AG04449 (cell line): ENCODE data around the gene LRRC8D.
"Not testable (repeated sequence)": the region's sequence is repeated elsewhere in the genome, so short reads cannot be mapped to it uniquely, and the experiment has no call there.

Experiments
- CTCF ChIA-PET: fragments of 350-600 bp; formaldehyde crosslinking; extraction: SDS; loops from one replicate; lab custom pipeline; 2021; ENCODE audit warnings: antibody characterized with exemption; lab: Yijun Ruan, JAX
- POLR2A ChIA-PET: fragments of 400-600, 350-600 bp; formaldehyde crosslinking; extraction: SDS; loops from one replicate; lab custom pipeline; 2020; ENCODE audit warnings: antibody characterized with exemption, inconsistent platforms; lab: Yijun Ruan, JAX
- DNase-seq: peaks from one replicate; pipeline ENCODE4 v3.0.0-alpha.2; 2010; ENCODE audit warnings: low read depth, low spot score
- H3K4me3 ChIP-seq: 2 replicates; pipeline ENCODE4 v1.5.1; 2011; ENCODE audit warnings: low read depth, mild to moderate bottlenecking, control low read depth, low read length
- CTCF ChIP-seq: IDR thresholded peaks from one replicate; pipeline ENCODE4 v1.5.1; 2011; ENCODE audit warnings: mild to moderate bottlenecking, moderate library complexity, low read length, control low read depth, inconsistent platforms; ENCODE audit not compliant: insufficient read depth; ENCODE audit errors: missing control alignments

The LRRC8D gene

GRCh38 chr1:89820422-89821321 is at the start of gene LRRC8D:
TSS of gene LRRC8D (plus strand) at chr1:89821032. CDS start at chr1:89933069, 112,037 bp downstream.
- ChIA-PET POLR2A (interaction anchor here (1.1 kb wide), 2 partner anchors 11 to 22 kb away, joined by 3 to 5 read pairs; no protein-coding TSS in a partner anchor), CTCF (interaction anchor here (1.2 to 3.2 kb wide), 6 partner anchors 10 to 167 kb away, joined by 3 to 20 read pairs (median 4); no protein-coding TSS in a partner anchor)
- no peak for TF ChIP-seq CTCF
- H3K4me3 ChIP-seq, result peak within 1 kb of the TSS; percentile 69
- DNase-seq, result no peak

- no peak for TF ChIP-seq CTCF
- CTCF ChIA-PET, result interaction anchor here (1.0 to 10.8 kb wide), 4 partner anchors 9 to 217 kb away, joined by 4 to 89 read pairs (median 18); no protein-coding TSS in a partner anchor
- POLR2A ChIA-PET, result no interaction called here
- no peak for DNase-seq
- H3K4me3 ChIP-seq, result no peak overlapping the region
Observed at GRCh38 chr1:89771991-89772560, 48.8 kb upstream of the LRRC8D start.

DNA sequence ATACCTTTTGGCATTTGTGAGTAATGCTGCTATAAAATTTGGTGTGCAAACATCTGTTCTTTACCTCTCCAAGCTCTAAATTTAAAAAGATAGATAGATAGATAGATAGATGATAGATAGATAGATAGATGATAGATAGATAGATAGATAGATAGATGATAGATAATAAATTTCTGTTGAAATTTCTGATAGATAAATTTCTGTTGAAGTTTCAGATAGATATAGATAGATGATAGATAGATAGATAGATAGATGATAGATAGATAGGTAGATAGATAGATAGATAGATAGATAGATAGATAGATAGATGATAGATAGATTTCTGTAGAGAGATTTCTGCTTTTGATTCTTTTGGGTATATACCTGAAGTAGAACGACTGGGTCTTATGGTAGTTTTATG is 44.7 kb upstream of the LRRC8D start:
- CTCF ChIA-PET, result interaction anchor here (1.1 kb wide), 1 partner anchor 13 kb away, joined by 9 read pairs; no protein-coding TSS in a partner anchor
- H3K4me3 ChIP-seq, DNase-seq, POLR2A ChIA-PET: not testable (repeated sequence)

DNA sequence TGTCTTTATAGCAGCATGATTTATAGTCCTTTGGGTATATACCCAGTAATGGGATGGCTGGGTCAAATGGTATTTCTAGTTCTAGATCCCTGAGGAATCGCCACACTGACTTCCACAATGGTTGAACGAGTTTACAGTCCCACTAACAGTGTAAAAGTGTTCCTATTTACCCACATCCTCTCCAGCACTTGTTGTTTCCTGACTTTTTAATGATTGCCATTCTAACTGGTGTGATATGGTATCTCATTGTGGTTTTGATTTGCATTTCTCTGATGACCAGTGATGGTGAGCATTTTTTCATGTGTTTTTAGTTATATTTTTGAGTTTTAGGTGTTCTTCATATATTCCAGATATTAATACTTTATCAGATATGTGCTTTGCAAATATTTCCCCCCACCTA is 43.6 kb upstream of the LRRC8D start:
- DNase-seq, POLR2A ChIA-PET, H3K4me3 ChIP-seq: not testable (repeated sequence)
- CTCF ChIA-PET, result interaction anchor here (0.9 to 1.5 kb wide), 3 partner anchors 10 to 213 kb away, joined by 3 to 6 read pairs (median 4); no protein-coding TSS in a partner anchor

DNA sequence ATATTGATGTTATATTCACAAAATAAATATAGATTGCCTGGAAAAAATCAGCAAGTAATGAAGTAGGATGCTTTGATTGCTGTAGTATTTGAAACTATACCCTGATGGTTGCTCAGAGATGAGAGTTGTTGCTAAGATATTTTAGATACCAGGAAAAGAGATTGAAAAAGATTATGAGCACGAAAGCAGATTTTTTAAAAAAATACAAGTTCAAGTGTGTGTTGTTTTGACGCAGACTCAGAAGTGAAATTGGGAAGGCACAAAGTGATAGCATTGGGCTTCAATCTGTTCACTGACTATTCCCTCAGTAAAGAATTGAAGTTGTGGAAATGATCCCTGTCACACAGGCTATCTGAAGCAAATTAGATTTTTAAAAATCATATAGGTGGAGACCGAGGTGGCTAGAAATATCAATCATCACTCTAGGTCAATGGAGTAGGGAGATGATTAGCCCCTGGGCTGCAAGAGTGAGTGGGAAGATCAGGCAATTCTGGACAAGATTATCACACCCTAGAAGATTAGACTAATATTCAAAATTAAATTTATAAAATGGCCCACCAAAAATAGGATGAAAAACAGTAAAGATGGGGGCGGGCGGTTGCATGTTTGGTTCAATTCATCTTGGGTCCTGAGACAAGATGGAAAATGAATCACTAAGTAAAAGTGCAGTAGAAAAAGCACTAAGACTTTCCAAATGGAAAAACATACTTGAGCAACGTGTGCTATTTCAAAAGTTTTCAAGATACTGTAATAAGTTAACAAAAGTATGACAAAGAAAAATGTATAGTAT is 41.5 kb upstream of the LRRC8D start:
- no peak for DNase-seq
- ChIA-PET POLR2A (no interaction called here), CTCF (interaction anchor here (1.2 to 7.5 kb wide), 5 partner anchors 12 to 209 kb away, joined by 4 to 168 read pairs (median 37); no protein-coding TSS in a partner anchor)
- no peak overlapping the region for H3K4me3 ChIP-seq
- no peak for TF ChIP-seq CTCF

DNA sequence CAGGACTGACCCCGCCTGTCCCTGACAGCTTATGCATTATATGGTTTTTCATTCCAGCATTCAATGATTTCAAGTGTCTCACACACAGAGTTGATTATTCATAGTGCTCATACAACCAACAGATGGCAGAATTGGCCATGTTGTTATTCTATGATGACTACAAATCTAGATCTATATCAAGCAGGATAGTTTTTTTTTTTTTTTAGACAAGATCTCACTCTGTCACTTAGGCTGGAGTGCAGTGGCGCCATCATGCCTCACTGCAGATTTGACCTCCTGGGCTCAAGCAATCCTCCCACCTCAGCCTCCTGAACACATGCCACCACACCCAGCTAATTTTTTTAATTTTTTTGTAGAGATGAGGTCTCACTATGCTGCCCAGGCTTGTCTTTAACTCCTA is 40.1 kb upstream of the LRRC8D start:
- DNase-seq, result peak; percentile 10
- POLR2A ChIA-PET, result no interaction called here
- no peak overlapping the region for H3K4me3 ChIP-seq

More for the DNA sequence above, 40.1 kb upstream of the LRRC8D start:
- CTCF ChIA-PET, result interaction anchor here (0.6 to 7.5 kb wide), 18 partner anchors 12 to 1385 kb away, joined by 3 to 168 read pairs (median 4); no protein-coding TSS in a partner anchor
- peak; percentile 42 for TF ChIP-seq CTCF
